CD4-positive, alpha-beta T cell treated with Interleukin-1 beta for 1 hour (primary cell): ENCODE results near the gene MGAT5.
"Not testable (repeated sequence)": the region's sequence is repeated elsewhere in the genome, so short reads cannot be mapped to it uniquely, and the experiment has no call there.

ENCODE experiments used
- DNase-seq, 2 donors: peaks; one replicate each; pipeline ENCODE4 v3.0.0-alpha.2; 2020 to 2022

The MGAT5 gene

DNA sequence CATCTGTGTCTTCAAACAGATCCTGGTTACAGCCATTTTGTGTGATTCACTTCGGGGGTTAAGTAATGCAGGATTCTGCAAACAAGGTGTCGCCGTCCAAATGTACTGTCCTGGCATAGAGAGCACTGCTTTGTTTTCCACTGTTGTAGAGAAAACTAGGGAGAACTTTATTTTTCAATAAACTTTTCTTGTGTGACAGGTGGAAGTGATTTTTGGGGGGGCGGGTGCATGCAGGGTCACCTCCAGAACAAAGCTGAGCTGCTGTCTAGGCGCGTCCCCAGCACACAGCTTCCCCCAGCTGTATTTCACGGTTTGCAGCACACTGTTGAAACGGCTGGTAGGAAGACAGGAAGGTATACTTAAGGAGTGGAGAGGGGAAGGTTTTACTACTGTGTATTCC is 200.6 kb downstream of the MGAT5 start:
- no peak for DNase-seq

DNA sequence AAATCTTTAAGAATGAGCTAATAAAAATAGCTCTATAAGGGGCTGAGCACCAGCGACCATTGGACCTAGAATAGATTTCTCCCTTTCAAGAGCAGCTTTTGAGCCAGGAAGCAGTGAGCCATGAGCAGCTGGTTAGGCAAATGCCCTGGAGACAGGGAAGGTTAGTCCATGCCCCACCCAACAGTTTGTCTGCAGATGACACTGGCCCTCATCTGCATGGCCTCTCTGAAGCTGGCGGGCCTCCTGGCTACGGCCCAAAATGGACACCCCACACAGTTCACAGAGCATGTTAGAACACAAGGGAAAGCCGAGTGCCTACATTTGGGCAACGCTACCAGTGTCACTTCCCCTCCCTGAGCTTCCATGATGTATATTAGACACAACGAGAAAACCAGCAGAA is 201.1 kb downstream of the MGAT5 start:
- DNase-seq = no peak

DNA sequence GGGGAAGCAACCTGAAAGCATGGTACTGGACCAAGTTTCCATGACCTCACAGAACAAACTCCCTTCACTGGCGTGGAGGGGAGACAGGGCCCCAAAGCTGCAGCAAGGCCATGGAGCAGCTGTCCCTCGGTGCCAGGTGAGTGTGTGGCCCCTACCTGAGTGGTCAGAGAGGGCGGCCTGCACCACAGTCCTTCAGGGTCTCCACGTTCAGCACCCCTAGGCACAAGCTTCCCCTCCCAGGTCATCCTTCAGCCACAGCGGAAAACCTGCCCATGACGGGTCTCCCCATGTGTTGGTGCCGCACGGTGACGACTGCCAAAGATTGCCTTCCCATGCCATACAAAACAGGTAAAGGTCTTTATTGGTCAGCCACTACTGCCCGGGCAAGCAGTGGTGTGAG is 201.6 kb downstream of the MGAT5 start:
- no peak for DNase-seq

DNA sequence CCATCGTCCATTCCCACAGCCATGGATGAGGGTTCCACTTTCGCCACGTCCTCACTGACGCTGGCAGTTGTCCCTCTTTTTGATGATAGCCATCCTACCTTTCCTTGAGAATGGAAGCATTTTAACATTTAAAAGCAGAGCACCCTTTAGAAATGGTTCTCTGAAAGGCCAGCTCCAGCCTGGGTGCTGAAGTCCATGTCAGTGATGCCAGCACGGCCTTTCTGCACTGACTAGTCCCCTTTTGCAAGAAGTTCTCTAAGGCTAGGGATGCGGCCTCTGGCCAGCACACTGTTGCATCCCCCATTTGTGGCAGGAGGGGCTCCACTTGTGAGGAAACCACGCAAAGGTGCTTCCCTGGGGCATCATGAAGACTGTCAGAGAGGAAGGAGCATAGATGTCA is 203.5 kb downstream of the MGAT5 start:
- DNase-seq = no peak

DNA sequence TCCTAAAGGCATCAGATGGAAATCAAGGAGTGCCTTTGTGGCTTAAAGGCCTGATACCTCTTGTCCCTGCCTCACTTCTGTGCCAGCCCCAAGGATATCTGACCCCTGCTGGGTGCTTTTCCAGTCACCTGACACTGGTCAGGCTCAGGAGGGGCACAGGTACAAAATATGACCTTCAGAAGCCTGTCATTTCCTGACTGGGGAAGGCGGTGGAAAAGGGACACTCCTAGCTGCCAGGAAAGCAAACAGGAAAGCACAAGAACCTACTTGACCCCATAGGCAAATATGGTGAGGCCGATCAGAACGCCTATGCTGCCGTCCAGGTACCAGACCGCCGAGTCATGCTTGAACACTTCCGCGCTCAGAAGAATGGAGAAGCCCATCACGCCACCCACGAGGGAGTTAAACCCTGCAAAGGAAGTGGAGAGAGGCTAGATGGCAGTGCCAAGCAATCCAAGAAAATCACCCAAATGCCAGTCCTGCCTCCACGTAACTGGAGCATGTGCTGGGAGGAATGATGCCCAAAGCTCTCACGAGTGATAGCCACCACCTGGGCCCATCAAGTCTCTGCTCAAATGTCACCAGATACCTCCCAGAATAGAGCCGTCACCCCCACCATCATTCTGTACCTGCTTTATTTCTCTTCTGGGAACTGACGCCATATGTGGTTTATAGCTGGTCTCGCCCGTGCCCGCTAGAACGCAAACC is 204.0 kb downstream of the MGAT5 start:
- DNase-seq = no peak

DNA sequence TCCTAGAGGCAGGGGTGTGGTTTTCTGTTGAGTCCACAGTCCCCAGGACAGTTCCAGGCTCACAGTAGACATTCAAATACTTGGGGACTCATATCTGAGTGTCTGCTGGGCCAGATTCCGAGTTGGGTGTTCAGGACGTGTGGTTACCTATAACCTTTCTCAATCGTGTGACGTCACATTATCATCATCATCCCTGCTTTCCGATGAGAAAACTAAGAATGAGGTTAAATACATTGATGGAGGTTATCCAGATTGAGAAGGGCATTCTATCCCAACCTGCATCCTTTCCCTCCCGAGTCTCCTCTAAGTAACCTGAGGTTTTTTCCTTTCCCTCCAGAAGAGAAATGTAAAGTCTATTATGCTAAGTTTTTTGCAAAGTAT is 204.6 kb downstream of the MGAT5 start:
- DNase-seq = no peak

DNA sequence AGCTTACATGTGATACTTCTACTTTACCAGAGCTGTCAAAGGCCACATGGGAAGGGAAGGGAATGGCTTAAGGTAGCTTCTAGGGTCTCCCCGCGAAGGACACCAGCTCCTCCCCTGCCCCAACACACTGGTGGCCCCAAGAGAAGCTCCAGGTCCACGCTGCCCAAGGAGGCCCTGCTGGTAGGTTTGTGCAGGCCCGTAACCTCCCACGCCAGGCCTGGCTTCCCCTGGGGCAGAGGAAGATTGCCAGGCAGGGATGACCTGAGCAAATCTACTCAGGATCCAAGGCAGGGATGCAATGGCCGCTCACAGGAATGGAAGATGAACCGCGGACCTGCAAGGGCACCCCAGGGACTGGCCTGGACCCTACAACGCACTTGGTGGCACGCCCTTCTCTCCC is 205.1 kb downstream of the MGAT5 start:
- no peak for DNase-seq

DNA sequence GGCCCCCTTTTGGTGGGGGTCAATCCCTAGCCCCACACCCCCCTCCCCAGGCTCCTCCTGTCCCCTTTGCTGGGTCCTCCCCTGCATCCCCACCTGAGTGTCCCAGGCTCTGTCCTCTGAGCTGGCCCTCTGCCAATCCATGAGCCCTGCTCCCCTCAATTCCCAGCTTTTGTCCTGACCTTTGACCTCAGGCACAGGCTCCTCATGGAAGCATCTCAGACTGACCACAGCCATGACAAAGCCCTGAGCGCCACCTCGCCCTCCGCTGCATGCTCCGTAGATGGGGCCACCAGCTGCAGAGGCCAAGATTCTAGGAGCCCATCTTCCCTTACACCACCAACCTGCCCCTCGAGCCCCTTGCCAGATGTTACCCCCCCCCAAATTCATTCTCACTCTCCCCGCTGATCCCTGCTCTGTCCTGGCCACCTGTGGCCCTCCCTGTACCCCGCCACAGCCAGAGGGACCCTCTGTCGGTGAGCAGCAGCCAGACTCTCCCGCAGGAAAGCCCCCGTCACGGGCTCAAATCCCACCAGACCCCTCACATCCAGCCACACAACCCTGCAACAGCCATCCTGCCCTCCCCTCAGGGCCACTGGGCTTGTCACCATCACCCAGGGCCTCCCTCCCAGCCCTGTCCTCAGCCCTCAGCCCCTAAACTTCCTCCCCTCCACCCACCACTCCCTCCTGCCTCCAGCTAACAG is 206.0 kb downstream of the MGAT5 start:
- DNase-seq = no peak

DNA sequence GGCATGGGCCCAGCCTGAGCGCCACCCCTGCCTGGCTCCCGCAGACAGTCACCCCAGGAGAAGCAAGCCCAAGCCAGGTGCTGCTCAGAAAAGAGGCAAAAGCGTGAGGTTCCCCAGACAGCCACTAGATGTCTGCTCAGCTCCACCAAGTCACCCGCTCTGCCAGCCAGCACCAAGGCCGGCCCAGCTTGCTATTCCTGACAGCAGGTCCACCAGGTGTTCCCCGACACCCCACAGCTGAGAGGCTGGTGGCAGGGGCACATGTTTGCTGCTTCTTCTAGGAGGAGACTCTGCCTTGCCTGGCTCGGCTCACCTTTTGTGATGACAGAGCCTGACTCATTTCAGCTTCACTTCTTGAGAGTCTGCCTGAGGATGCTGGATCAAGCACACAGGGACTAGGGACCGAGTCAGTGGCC is 206.7 kb downstream of the MGAT5 start:
- peak; percentile 21 to 50 for DNase-seq

DNA sequence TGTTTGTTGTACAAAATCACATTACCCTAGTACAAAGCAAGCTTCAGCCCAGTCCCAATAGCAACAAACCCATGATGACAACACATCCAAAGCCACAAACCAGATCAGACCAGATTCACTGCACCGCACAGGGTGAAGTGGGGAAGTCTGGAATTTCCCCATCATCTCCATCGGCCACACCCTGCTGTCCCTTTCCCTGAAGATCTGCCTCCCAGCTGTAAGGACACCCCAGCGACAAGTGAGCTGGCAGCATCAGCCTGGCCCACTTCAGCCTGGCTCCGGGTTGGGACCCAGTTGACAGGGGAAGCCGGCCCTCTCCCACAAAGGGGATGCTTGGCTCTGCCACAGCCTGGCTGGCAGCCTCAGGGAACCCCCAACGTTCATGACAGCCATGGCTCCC is 207.6 kb downstream of the MGAT5 start:
- DNase-seq = no peak

DNA sequence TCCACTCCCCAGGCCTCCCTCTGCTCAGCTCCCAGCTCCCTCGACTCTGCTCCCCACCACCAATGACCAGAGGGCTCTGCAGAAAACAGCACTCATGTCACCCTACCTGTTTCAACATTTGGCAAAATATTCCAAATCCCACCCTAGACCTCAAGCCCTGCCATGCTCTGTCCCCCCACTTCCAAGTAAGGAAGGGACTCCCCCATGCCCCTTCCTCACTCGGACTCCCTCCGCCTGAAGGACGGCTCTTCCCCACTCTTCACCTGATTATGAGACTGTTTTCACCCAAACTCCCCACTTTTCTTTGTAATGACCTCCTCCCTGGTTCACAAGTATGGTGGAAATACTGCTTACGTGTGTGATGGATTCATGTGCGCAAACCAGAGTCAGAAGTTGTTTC is 208.4 kb downstream of the MGAT5 start:
- DNase-seq = no peak

DNA sequence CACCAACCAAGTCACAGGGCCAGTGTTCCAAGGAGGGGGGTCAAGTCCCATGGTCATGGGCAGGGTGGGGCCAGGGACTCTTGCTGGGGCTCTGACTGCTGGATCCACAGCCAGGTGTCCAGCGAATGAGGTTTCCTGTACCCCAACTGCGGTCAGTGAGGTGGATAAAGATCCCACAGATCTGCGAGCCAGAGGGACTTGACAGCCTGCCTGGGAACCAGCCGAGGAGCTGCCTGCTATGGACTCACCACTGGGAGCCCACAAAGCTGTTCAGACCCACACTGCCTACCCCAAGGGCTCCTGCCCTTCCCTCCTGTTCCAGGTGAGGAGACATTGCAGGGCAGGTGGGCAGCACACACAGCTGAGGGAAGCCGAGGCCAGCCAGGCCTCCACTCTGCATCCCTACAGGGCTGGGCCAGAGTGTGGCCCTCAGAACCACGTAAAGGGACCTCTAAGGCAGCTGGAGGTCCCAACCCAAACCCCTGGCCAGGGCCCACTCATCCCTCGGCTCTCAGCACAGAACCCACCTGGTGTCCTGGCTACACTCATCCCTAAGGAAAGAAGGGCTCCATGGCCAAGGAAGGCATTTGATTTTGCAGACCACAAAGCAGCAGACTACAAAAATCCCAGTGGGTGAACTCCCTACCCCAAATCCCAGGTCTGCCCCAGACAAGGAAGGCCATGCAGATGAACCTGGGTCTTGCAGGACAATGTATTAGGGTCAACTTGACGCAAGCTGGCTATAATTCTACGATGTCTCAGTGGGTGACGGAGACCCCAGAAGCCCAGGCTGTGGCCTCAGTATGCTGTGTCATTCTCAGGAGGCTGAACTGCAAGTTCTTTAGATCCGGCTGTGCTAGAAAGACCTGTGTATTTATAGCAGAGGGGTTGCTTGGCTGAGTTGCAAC is 209.2 kb downstream of the MGAT5 start:
- DNase-seq = no peak

DNA sequence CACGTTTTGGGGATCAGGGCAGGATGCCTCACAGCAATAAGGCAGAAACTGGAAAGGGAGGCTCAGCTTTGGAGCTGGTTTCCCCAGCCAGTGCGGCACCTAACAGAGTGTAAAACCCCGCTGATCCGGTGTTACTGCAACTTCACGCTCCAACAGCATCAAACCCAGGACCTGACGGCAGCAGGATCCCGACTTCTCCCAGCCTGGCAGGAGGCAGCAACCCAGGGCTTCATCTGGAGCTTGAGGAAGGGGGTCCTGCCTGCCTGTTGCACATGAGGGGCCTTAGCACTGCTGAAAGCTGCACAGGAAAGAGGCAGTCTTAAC is 209.8 kb downstream of the MGAT5 start:
- no peak for DNase-seq

DNA sequence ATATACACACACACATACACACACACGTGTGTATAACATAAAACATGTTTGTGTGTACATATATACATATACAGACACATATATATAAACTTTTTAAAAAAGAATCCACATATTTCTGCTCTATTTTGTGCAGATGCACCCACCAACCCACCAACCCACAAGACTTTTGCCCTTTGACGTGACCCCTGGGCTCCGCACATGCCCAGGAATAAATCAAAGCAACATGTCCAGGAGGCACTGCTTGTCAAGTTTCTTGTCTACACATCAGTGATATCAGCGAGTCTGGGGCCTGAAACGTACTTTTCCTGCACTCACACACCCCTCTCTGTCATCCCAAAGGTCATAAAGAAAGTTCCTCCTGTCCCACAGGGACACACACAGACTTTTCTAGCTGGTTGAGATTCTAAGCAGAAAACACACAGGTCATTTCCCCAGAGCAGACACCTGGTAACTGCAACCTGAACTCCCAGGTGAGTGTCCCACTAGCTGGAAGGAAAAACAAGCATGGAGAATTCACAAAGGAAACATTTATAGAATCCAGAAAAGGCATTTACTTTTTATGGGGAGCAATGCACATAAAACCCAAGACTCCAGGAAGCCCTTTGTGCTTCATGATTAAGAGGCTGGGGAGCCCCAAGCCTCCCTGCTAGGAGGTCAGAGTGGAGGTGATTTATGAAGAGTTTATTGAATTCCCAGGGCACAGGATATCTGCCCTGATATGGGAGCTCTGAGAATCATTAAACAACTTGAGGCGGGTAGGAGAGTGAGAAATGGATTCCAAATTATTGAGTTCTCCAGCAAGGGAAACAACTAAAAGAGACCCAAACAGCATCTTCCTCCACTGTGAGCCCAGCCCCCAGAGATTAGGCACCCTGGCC is 211.6 kb downstream of the MGAT5 start:
- no peak for DNase-seq

DNA sequence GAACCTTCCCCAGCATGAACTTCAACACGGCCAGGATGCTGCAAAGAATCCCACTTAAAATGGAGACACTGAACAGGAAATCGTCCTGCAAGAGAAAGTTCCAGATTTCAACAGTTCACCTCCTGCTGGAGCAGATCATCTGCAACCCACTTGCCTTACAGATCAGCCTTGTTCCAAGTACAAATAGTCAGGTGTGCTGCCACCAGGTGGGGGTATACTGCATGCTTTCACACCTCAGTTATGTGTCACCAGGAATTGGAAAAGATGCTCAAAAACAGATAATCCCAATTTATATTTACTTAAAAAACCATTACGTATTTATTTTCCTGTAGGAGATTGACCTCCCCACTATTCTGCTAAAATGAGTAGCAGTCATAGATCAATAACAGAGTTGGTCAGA is 212.3 kb downstream of the MGAT5 start:
- DNase-seq = peak; percentile 27 to 29

DNA sequence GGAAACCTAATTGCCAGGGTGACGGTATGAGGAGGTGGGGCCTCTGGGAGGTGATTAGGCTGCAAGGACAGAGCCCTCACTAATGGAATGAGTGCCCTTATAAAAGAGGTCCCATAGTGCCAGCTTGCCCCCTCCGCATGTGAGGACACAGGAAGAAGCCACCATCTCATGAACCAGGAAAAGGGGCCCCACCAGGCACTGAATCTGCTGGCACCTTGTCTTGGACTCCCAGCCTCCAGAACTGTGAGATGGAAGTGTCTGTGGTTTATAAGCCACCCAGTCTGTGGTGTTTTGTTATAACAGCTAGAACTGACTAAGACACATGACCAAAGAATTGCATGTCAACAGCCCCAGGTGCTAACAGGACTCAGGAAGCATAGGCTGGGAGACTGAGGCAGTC is 214.3 kb downstream of the MGAT5 start:
- DNase-seq = no peak

DNA sequence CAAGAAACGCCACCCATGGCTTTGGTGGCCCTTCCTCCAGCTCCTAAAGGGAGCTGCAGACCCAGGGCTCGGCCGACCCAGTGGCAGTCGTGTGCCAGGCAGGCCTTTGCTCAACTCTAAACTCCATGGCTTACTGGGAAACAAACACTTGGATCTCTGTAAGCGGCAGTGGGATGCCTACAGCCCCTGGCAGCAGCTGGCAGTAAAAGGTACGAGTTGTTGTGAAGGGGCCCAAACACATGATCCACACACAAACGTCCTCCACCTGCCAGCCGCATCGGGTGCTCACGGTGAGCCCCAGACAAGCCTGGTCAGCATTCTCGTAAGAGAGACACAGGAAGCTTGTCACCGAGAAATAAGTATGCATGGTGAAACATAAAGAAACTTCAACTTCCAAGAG is 214.9 kb downstream of the MGAT5 start:
- no peak for DNase-seq

DNA sequence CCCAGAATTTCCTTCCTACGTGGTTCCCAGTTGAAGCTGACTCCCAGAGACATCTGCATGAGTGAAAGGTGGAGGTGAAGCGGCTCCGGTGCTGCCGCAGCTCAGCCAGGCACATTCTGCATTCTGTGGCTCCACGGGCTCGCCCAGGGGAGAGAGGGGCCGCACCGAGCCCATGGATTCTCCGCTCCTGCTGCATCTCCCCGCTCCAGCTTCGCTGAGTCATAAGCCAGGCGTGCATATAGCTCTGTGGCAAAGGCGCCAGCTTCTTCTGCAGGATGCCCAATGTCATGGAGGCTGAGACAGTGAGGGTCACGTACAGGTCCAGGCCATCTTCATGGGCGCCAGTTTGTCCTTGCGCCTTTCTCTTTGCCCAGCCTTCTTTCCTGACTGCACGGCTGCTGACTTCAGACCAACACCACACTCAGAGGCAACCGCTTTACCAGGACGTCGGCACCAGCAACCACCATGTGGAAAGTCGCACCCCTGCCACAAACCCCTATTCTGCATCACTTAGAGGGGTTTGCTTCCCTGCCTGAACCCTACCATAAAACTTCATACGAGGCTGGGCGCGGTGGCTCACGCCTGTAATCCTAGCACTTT is 215.7 kb downstream of the MGAT5 start:
- DNase-seq = no peak

DNA sequence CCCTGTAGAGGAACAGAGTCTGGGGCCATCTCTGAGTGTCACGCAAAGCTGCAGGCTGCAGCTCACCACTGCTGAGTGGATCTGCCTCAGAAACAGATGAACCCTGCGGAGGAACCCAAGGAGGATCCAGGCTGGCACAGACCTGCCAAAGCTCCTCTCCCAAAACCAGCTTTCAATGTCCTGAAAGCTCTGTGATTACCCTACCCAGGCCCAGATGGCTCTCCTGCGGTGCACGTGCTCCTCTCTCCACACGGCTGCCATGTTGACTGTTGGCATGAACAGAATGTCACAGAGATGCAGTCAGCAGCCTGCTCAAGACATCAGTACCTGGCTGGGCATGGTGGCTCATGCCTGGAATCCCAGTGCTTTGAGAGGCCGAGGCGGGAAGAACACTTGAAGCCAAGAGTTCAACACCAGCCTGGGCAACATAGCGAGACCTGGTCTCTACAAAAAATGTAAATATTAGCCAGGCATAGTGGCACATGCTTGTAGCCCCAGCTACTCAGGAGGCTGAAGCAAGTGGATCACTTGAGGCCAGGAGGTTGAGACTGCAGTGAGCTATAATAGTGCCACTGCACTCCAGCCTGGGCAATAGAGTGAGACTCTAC is 216.8 kb downstream of the MGAT5 start:
- no peak for DNase-seq

DNA sequence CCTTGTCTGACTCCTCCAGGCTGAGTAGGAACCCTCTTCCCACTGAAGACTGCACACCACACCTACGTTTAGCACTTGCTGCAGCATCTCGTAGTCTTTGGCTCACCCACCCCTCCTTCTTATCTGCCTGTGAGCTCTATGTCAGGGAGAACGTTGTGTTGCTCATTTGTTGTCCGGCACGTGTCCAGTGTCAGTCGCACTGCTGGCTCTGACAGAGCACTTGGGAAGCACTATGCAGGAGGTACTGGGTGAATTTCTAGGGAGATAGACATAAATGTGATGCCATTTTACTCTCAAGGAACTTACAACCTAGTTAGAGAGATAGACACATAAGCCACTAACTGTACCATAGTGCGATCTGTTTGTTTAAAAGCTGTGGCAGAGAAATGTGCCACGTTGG is 223.1 kb downstream of the MGAT5 start:
- DNase-seq = not testable (repeated sequence)

DNA sequence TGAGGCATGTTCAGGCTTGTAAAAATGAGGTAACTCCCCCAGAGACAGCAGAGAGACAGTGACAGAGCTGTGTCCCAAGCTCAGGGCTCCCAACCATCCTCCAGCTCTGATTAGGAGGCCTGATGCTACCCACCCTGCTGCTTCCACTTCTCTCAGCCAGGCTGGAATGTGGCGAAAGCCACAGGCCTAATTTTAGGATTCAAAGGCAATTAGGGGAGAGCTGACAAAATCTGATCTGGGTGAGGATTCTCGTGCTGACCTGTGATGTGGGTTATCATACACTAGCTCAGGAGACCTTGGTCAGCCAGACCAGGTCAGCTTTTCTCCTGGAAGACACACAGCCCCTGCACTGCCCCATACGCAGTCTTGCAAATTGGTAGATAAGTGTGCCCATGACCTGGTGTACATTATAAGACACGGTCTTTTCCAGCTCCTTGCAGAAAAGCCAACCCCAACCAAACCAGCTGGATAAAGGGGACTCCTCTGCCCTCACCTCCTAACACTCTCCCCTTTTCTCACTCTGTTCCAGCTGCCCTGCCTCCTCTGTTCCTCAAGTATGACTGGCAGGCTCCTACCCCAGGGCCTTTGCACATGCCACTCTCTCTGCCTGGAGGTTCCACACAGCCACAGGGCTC is 225.9 kb downstream of the MGAT5 start:
- DNase-seq = no peak
